Activated effector memory CD4-positive, alpha-beta T cell treated with Interleukin-2 at 50 U/mL for 16 hours (primary cell): Measurements from ENCODE around the gene IL12A.

Experiments
- DNase-seq: peaks from one replicate; pipeline ENCODE4 v3.0.0-alpha.2; 2020

IL12A gene

DNA sequence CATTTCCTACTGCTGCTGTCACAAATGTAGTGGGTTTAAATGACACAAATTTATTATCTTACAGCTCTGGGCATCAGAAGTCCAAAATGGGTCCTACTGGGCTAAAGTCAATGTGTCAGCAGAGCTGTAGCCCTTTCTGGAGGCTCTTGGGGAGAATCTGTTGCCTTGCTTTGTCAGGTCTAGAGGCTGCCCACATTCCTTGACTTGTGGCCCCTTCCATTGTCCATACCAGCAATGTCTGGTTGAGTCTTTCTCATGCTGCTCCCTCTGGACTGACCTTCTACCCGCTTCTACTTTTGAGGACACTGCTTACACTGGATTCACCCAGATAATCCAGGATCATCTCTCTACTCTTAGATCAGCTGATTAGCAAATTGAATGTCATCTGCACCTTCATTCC, 3.0 kb downstream of the IL12A start:
- DNase-seq, result no peak

DNA sequence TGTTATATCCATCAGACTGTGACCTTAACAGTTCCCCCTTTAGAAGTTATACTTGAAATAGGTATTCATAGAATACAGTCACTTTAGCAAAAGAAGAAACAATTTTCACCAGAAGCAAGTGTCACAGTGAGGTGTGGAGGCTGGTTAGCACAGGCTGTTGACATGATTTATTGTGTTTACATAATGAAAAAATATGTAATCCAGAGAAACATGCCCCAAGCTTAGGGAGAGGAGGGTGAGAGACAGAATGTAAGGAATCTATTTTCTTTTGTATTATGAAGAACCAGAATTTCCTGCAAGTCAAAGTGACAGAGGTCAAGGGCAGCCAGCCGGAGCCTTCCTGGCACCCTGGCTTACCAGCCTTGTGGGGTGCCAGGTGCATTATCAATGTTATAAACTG, 4.0 kb downstream of the IL12A start:
- no peak for DNase-seq

DNA sequence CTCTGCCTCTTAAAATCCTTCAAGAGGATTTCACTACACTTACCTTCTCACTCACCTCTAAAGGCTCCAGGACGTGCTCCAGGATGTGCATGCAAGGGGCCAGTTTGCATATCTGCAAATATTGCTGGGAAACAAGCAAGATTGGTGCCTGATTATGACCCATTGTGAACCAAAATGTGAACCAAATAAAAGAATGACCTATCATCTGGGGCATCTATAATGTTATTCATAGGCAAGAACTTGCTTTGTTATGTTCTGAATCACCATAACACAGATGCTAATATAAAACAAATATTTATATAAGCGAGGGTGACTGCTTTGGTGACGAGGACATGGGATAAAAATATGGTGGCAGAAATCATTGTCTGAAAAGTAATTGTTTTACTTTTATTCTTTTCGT, 5.5 kb downstream of the IL12A start:
- DNase-seq, result no peak

DNA sequence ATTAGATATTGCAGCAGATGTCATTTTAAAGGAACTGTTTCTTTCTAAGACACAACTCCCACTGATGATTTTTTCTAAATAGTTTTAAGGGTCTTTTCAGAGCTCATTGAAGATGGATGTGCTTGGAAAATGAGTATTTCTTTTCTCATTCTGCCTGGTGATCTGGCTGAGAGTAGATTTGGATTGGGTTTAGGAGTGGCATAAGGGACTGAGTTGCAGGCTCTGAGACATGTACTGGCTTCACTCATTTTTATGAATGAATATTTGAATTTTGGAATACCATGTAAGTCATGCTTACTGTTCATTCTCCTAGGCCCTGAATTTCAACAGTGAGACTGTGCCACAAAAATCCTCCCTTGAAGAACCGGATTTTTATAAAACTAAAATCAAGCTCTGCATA, 6.5 kb downstream of the IL12A start:
- DNase-seq, result no peak

DNA sequence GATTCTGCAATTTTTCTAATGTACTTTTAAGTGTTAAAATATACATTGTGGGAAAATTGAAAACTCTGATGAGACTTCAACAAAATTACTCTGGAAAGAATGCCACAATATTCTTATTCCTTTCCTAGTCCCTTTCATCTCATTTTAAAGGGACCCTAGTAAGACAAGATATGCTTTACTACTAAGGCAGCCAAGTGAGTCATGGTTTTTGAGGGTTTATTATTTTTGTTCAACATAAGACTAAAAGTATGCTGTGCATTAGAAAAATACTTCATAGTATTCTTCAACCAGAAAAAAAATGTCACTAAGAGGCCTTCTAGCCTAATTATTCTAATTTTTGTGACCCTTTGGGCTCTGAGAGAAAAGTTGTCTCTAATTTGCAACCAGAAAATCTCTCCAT, 7.4 kb downstream of the IL12A start:
- DNase-seq, result no peak

DNA sequence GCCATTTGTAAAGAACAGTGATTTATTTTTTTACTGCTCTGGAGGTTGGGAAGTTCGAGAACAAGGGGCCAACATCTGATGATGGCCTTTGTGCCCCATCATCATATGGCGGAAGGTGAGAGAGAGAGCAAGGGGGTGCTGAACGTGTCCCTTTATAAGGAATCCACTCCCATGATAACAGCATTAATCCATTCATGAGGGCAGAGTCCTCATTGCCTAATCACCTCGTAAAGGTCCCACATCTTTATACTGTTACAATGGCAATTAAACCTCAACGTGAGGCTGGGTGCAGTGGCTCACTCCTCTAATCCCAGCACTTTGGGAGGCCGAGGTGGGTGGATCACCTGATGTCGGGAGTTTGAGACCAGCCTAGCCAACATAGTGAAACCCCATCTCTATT, 8.3 kb downstream of the IL12A start:
- DNase-seq, result no peak

DNA sequence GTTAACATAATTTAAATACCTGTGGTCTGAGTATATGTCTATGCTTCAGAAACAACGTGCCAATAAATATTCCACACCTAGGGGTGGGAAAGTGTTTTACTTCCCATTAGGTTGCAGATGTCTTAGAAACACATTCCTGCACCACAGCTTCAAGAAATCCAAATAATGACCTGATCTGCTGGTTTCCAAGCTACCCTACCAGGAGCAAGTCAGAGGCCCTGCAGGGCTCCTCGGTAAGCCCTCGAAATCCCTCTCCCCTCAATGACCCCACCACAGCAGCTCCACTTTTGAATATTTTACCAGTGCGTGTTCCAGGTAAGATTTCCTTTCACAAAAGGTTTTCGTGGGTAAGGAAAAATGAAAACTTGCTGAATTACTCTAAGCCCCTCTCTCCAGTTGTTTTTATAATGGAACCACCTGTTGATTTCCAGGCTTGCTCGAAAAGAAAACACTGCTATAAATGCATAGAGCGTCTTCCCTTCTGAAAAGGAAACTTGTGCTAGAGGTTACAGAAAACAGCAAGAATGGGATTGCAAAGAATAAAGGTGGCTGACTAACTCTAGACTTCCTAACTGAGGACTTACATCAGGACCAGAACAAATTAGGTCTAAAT, 12.6 kb downstream of the IL12A start:
- no peak for DNase-seq

DNA sequence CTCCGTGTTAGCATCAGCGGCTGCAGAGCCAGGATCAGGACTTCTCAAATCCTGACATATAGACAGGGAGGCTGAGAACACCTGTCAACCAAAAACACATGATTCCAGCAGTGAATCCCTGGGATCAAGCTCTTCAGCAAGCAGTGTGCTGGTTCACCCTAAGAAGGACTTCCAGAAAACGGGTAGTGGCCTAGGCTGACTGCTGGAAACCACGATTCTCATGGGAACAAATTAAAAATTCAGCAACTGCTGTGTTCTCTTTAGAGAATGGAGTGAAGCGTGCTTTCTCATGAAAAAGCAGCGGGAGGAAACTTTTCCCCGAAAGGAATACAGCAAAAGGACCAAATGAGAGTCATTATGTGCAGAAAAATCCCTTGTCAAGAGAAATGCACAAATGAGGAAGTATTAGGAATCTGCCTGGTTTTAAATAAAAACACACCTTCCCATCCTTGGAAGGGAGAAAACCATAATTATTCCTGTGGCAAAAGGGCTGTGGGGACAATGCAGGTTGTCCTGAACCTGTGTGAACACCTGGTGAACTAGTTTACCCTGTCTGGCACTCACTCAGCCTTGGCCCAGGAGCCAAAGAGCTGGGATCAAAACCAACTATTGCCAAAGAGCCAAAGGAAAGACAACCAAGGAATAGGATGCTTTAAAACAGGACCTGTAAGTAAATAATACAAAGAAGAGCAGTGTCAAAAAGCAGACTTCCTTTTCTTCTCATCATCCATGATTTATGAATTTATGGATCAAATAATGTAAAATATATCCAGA, 13.4 kb downstream of the IL12A start:
- no peak for DNase-seq

DNA sequence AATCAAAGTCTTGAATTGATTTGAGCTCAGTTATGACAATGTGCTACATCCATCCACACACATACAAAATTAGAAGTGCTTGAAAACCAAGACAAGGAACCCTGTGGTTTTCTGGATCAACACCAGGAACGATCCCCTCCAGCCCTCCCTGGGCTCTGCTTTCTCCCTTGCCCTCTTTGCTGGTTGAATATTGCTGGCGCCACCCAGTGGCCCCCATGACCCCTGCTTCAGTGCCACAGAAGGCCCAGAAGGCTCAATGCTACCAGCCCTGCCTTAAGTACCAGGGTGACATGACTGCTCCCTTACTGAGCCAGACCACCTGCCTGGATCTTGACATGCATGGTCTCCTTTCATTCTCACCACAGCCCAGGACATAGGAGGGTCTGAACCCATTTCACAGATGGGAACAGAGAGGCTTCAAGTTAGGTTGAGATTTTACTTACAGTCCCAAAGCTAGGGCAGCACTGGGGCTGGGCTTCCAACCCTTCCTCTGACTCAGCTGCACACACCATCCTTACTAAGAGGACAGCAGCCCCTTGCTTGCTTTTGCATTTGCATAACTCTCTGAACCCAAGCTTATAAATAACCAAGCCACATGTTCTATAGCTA, 15.0 kb downstream of the IL12A start:
- no peak for DNase-seq

DNA sequence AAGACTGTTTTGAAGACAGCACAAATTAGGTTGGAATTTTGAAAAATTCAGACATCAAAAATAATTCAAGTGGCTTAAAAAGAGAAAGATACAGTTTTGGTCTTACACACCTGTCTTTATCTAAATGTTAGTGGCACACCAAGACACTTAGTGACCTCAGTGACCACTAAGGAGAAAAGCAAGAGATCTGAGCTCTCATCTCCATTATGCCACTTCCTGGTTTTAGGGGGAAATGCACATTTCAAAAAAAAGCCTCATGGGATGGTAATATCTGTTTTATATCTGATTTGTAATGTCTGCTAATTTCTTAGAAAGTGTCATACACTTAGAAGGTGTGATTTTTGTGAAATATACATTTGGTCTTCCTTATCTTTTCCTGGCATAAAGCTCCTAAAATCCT, 16.4 kb downstream of the IL12A start:
- no peak for DNase-seq

DNA sequence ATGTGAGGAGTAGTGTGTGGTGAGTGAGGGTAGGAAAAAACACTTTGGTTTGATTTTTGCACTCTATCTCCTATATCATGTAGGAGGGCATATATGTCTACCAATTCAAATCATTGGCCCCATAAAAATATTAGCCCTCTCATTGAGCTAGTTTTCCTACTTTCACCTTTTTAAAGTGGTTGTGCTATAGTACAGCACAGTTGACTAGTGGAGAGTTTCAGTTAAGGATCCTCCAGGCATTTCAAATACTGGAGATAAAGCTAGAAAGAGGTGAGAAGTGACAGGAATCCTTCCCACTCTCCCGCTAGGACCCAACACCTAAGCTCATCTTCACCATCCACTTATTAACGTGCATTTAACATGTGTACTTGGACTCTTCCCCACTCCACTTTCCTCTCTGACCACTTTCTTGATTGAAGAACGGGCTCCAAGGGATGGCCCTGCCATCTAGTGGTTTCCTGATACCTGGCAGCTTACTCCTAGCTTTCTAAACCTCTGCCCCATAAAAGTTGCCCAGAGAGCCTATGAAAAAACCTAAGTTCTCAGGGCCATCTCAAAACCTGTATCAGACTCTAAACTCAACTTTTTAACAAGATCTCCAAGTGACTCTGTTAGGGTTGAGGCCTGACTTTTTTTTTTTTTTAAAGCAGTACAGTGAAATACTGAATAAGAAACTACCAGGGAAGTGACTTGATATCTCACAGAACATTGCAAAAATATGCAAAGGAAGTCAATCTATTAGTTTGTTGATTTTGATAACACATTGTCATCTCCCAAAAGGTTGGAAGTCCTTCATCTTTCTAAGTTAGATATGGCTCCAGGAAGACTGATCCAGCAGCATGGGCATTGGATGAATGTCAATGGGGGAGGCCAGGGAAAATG, 17.9 kb downstream of the IL12A start:
- DNase-seq, result no peak

DNA sequence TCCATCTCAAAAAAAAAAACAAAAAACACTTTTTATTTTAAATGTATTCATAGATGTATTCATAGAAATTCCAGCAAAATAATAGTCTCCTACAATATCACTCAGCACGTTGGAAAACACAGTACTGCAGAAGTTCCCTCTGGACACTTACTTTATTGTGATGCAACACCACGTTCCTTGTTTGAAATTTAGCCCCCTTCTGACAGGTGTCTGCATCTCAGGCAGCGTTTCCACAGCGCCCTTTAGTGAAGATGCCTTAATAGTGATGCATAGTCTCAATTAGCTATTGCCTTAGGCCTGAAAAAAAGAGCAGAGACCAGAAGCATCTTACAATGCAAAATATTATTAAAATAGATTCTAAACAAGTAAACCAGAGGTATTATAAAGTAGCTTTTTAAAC, 20.3 kb downstream of the IL12A start:
- no peak for DNase-seq

DNA sequence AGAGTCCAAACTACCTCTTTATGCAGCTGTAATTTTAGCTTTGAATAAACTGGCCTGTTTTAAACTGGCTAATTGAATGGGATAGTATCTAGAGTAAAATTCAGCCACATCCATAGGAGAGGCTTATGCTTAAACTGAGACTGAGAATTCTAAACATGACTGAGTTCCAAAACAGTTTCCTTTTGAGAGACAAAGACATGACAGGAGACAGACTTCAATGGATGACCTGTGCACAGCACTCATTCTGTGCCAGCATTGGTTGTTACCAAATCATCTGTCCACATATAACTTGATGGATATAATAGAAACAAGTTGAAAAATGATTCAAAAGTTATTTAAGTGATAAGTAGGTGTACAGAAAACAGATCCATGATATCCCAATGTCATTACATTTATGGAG, 20.9 kb downstream of the IL12A start:
- no peak for DNase-seq

DNA sequence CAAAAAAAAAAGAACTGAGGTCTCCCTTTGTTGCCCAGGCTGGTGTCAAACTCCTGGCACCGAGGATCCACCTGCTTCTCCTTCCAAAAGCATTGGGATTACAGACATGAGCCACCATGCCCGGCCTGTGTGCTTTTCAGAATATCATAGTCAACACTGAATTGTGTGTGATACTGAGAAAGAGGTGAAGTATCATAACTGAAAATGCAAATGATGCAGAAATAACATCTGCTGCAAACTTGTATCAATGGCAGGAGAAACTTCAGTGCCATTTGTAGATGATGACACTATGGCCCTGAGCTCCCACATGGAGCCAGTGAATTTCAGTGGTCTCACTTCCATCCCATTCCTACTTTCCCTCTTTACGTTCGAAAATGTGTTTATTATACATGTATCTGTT, 21.9 kb downstream of the IL12A start:
- DNase-seq, result no peak

DNA sequence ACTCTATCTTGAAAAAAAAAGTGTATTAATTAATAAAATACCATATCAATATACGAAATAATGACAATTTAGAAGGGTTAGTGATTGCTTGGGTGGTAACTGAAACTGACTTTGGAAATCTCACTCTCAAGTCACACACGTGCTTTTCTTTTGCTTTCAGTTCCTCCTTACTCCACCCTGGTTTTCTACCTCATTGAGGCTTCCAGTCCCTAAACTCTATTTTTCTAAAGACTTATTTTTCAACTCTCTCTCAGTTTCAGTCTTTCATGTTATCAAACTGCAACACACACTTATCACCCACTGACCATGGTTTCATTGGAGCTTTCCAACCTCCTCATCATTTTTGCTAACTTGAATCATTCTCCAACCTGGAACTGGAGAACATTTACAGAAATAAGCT, 23.5 kb downstream of the IL12A start:
- DNase-seq, result no peak

DNA sequence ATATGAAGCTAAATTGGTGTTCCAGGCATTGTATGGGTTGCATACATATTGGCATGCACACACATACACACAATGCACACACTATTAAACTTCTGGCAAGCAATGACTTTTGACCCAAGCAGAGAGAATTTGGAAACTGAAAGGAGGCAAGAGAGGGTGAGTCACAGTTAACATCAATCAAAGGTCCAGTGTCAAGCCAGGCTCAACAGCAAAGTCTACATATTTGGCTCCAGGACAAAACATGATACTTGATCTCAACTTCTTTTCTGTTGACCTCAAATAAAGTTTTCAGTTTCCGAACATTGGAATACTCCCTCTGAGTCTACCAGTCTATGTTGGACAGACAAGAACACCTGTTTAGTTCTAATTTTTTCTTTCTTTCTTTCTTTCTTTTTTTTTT, 28.3 kb downstream of the IL12A start:
- DNase-seq, result no peak

DNA sequence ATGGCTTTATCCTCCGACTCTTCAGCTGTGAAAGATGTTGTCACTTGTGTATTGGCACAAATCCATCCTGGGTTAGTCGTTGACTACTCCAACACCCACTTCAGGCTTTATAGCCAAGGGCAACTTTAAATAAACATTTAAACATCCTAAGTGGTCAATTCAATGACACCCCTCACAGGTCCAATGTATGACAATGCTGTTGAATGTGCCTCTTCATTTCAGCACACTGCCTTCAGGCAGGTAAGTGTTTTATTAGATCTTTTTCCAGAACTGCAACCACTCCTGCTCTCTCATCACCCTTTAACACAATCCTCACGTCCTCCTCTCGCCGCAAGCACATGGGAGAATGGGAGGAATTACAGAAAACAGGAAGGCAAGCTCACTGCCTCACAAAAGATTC, 30.3 kb downstream of the IL12A start:
- DNase-seq, result no peak

DNA sequence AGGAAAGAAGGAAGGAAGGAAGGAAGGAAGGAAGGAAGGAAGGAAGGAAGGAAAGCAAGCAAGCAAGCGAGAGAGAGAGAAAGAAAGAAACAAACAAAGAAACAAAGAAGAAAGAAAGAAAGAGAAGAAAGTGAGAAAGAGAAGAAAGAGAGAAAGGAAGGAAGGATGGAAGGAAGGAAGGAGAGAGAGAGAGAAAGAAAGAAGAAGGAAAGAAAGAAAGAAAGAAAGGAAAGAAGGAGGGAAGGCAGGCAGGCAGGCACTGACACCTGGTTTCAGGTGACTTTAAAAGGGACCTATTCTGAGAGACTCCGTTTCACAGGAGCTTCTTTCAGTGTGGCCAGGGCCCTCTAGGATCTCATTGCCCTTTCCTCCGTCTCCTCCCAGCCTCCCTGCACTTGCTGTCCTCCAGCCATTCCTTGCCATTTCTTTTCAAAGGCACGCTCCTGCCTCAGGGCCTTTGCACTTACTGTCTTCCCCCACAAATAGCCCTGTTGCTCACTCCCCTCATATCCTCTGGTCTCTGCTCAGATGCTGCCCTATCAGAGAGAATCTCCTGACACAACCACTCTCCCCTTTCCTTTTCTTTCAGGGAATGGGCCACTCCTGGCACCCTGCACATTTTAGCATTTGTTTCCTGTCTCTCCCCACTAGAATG, 31.5 kb downstream of the IL12A start:
- DNase-seq, result no peak

DNA sequence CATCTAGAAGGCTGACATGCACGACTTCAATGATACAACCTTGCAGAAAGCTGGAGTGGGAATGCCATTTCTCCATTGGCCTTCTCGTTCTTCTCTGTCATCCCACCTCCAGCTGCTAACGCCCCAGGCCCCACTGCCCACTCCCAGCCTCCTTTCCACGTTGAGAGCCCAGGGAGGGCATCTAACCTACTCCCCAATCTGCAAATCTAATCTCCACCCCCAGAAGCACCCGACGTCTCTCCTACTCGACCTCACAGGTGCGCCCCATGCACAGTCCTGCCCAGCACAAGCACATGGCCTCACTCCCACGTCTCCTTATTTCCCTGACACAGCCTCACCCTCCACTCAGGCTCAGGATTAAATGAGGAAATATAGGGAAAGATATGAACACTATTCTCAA, 33.4 kb downstream of the IL12A start:
- no peak for DNase-seq

DNA sequence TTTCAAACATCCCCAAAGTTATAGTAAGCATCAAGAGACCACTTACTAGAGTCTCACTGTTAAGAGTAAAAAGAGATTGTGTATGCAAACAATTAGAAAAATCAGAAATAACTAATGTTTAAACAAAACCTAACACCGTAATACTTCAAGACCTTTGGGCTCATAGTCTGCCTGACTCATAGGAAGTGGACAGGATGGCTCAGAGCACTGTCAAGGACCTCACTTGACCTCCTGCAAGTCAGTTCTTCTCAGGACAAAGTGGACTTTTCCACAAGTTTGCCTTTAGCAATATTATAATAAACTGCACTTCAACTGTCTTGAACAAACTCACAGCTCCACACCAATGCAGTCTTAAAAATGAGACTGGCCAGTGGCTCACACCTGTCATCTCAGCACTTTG, 34.8 kb downstream of the IL12A start:
- DNase-seq, result no peak

DNA sequence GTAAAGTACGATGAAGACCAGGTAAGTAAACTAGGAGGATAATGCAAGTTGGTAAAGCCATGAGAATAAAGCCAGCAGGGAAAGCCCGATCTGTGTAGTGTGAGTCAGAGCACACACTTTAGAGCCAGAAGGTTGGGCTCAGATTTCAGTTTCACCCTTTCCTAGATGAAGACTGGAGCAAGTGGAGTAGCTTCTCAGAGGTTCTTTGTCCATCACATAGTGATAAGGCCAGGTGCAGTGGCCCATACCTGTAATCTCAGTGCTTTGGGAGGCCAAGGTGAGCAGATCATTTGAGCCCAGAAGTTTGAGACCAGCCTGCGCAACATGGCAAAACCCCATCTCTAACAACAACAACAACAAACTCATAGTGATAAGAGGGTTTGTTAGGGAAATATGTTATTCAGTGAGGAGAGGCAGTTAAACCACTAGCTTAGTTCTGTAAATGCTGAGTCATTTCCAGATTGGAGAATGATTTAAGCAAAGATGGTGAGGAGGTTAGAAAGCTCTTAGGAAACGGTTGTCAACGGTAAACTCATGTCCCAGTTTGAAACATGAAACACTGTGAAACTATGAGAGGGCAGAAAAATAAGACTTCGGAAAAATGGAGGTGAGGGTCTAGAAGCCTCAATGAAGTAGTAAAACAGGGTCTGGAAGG, 39.0 kb downstream of the IL12A start:
- no peak for DNase-seq

DNA sequence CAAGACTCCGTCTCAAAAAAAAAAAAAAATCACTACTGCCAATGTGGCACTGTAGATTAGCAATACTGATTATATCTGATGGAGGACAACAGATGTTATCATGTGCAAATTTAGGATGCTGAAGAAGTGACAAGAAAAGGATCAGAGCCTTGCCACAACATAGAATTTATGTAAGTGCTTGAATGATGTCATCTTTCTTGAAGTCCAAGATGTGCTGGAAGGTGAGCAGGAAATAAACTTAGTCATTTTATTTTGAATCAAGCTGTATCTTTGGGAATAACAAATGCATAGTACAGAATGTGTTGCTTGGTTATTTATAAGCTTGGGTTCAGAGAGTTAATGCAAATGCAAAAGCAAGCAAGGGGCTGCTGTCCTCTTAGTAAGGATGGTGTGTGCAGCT, 47.1 kb downstream of the IL12A start:
- DNase-seq, result no peak
